RWPE1 (cell line): ENCODE measurements around the gene ARHGEF40.

Experiments used
- CTCF ChIA-PET: fragments of 350-600 bp; sonication (Branson Sonifier 250); formaldehyde crosslinking; extraction: SDS; loops from one replicate; lab custom pipeline; 2021; lab: Yijun Ruan, JAX
- POLR2A ChIA-PET: fragments of 400-600 bp; formaldehyde crosslinking; extraction: SDS; loops from one replicate; lab custom pipeline; 2020; ENCODE audit warnings: antibody characterized with exemption; ENCODE audit not compliant: low non-redundant PET; lab: Yijun Ruan, JAX
- DNase-seq: peaks from one replicate; pipeline ENCODE4 v3.0.0; 2012; ENCODE audit warnings: low spot score
- H3K27ac ChIP-seq: fragments of 450-650 bp; 2 replicates; pipeline ENCODE4 v1.5.1; 2017
- CTCF ChIP-seq: fragments of 450-650 bp; conservative IDR thresholded peaks from 2 replicates; pipeline ENCODE4 v1.5.1; 2017; ENCODE audit warnings: low read depth, mild to moderate bottlenecking

The ARHGEF40 gene

DNA sequence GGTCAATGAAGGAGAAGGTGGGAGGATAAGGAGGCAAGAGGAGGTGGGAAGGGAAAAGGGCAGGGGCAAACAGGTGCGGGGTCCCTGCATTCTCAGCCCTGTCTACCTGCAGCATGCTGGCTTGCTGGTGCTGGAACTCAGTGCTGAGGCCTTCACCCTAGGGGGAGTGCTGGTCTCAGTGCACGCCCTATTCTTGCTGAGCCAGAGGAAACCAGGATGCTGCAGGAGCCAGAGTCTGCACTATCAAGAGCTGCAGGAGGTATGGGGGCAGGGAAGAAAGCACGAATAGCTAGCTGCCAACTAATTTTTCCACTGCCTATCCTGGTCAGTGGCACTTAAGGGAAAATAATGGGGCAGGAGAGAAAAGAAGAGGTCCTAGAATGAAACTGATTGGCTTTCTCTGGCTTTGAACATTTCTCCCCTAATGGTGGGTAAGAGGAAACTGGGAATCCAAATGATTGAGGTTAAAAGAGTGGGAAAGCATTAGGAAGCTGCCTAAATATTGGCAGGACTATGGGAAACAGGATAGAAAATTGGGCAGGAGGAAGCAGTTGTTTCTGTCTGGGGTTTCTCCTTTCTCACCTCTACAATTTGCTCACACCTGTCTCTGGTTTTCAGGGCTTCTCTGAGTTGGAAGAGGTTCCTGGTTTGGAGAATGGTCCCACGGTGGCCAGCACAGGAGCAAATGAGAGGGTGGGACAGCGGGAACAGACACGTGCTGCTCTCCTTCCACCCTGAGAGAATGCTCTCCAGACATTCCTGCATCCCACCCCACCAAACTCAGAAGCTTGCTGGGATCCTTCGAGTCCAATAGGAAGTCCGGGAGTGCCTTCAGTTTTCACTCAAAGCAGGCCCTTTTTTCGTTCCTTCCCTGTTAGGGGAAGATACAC, 32.7 kb downstream of the ARHGEF40 start:
- POLR2A ChIA-PET, result no interaction called here
- CTCF ChIA-PET, result interaction anchor here (0.7 to 6.9 kb wide), 7 partner anchors 9 to 132 kb away, joined by 3 to 72 read pairs (median 10); partner anchors contain the start of gene ARHGEF40
- no peak for TF ChIP-seq CTCF
- no peak for DNase-seq
- peak overlapping the region; percentile 98 for H3K27ac ChIP-seq

DNA sequence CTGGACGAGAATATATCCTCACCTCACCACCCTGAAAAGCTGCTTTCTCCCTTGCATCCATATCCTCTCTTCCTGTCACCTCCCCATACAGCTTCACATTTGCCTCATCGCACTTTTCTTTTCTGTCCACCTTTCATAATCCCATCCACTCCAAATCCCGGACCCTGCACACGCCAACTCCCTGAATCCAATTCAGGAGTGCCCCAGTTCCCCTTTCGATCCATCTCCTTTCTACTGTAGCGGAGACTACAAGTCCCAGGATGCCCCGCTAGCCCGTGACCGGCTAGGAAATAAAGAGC, 33.3 kb downstream of the ARHGEF40 start:
- peak overlapping the region; percentile 98 for H3K27ac ChIP-seq
- ChIA-PET CTCF (interaction anchor here (0.7 to 6.9 kb wide), 9 partner anchors 10 to 133 kb away, joined by 3 to 72 read pairs (median 10); partner anchors contain the start of genes ARHGEF40 and OR5AU1), POLR2A (no interaction called here)
- peak; percentile 79 for TF ChIP-seq CTCF
- DNase-seq, result no peak

- ChIA-PET CTCF (interaction anchor here (0.5 to 6.9 kb wide), 18 partner anchors 8 to 657 kb away, joined by 3 to 72 read pairs (median 5); partner anchors contain the start of genes ARHGEF40 and OR5AU1), POLR2A (interaction anchor here (1.1 kb wide), 1 partner anchor 33 kb away, joined by 4 read pairs; the partner anchor contains the start of gene ARHGEF40)
- DNase-seq, result peak; percentile 95
- no peak for TF ChIP-seq CTCF
- H3K27ac ChIP-seq, result peak overlapping the region; percentile 98
Measured at GRCh38 chr14:21103710-21104447, 33.8 kb downstream of the ARHGEF40 start.

DNA sequence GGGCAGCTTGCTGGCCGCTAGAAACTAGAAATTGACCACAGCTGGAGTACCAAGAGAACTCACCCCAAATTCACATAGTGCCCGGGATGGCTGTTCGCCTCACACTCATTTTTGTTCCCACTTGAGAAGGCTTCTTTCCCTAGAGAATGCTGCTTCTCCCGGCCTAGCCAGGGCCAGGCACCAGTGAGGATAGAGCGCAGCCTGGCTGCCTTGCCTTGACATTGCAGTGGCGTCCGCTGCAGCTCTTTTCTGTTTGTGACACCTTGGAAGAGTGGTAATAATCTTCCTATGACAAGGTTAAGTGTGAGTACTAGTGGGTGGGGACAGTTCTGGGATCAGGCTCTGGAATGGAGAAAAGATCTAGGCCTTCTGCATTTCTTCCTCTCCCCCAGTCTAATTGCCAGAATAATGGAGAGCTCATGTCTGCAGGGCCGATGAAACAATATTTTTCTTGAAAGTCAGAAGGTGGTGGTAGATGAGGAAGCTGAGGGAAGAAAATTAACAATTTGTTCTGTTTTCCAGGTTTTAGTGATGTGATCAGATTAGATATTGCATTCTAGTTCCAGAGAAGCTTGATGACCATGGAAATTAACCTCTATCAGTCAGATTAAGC, 34.5 kb downstream of the ARHGEF40 start:
- DNase-seq, result peak; percentile 73
- ChIA-PET POLR2A (interaction anchor here (1.1 kb wide), 1 partner anchor 34 kb away, joined by 4 read pairs; the partner anchor contains the start of gene ARHGEF40), CTCF (interaction anchor here (0.5 to 6.9 kb wide), 19 partner anchors 9 to 190 kb away, joined by 3 to 72 read pairs (median 5); partner anchors contain the start of genes ARHGEF40 and OR5AU1)
- peak overlapping the region; percentile 98 for H3K27ac ChIP-seq
- TF ChIP-seq CTCF, result peak; percentile 96

- peak overlapping the region; percentile 98 for H3K27ac ChIP-seq
- TF ChIP-seq CTCF, result no peak
- CTCF ChIA-PET, result interaction anchor here (0.5 to 6.9 kb wide), 16 partner anchors 12 to 171 kb away, joined by 3 to 72 read pairs (median 6); partner anchors contain the start of genes ARHGEF40 and OR5AU1
- POLR2A ChIA-PET, result interaction anchor here (1.1 kb wide), 1 partner anchor 34 kb away, joined by 4 read pairs; the partner anchor contains the start of gene ARHGEF40
- no peak for DNase-seq
Measured at GRCh38 chr14:21105095-21105494, 35.0 kb downstream of the ARHGEF40 start.
